Activated T-cell treated with anti-CD3 and anti-CD28 coated beads, Interleukin-2, amount 50 U/mL, for 4 hours (primary cell): ENCODE results near the gene P3H3. TPM values are rescaled to one million over a fixed set of nuclear protein-coding genes. Genes with fewer than 3 reads are reported as not detected.

Source experiments
- ATAC-seq, 2 donors: fragments of 200-7000 bp; cut with Tn5 transposase; one replicate each; pipeline ENCODE4 v1.10.0; 2021
- DNase-seq: peaks from one replicate; pipeline ENCODE4 v3.0.0-alpha.2; 2020
- H3K27me3 Mint-ChIP-seq: one replicate; pipeline ENCODE4 v1.8.0; 2021; ENCODE audit warnings: low read depth, mixed read lengths
- H3K36me3 Mint-ChIP-seq: one replicate; pipeline ENCODE4 v1.8.0; 2022; ENCODE audit warnings: mixed read lengths; ENCODE audit not compliant: insufficient read depth
- H3K4me1 Mint-ChIP-seq: one replicate; pipeline ENCODE4 v1.8.0; 2021; ENCODE audit warnings: low read depth, mixed read lengths
- H3K4me3 Mint-ChIP-seq: one replicate; pipeline ENCODE4 v1.8.0; 2021; ENCODE audit warnings: mild to moderate bottlenecking, moderate library complexity, mixed read lengths
- H3K9me3 Mint-ChIP-seq: one replicate; pipeline ENCODE4 v1.8.0; 2021; ENCODE audit warnings: mixed read lengths
- total RNA-seq, 3 donors: library from RNA; stranded (reverse); gene quantifications; one replicate each; pipeline ENCODE4 v1.2.1, GENCODE V29; 2021

The P3H3 gene
- total RNA-seq, 3 donors from 2014 or later, result 0.63 to 0.98 (median 0.83) TPM

DNA sequence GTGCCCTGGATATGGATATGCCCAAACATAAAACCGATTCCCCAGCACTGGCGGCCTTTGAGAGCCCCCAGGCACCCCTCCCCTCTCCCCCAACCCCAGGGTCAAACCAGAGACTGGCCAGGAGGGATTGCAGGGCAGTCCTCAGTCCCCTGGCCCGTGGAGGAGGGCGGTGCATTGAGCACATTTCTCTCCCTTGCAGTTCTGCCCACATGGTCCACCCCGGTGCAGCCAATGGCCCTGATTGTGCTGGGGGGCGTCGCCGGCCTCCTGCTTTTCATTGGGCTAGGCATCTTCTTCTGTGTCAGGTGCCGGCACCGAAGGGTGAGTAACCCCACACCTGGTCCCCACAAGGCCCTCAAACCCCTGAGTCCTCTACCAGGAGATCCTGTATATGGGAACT lies 10.0 kb upstream of the P3H3 start:
- DNase-seq, result no peak
- H3K27me3 Mint-ChIP-seq, result peaks cover 9% of the 10 kb centered on the region
- ATAC-seq, result no peak
- peaks cover 19% of the 10 kb centered on the region for H3K36me3 Mint-ChIP-seq
- no peak overlapping the region for H3K4me3 Mint-ChIP-seq
- no peaks in the 10 kb centered on the region for H3K9me3 Mint-ChIP-seq
- H3K4me1 Mint-ChIP-seq, result peaks cover 14% of the 10 kb centered on the region

DNA sequence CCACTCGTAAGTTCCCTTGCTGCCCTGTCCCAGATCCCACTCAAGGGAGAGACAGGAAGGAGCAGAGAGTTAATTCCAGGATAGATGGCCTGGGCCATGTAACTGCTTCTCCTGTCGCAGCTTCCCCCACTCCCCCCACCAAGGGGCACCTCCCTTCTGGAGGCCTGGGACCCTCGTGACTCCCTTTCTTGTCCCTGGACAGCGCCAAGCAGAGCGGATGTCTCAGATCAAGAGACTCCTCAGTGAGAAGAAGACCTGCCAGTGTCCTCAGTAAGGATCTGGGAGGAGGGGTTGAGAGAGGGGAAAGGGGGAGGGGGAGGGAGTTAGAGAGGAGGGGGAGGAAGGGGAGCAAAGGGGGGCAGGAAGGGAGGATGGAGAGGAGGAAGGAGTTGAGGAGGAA lies 9.6 kb upstream of the P3H3 start:
- H3K36me3 Mint-ChIP-seq, result peaks cover 19% of the 10 kb centered on the region
- H3K4me3 Mint-ChIP-seq, result no peak overlapping the region
- H3K9me3 Mint-ChIP-seq, result no peaks in the 10 kb centered on the region
- peaks cover 14% of the 10 kb centered on the region for H3K4me1 Mint-ChIP-seq
- DNase-seq (no peak), ATAC-seq (no peak)
- H3K27me3 Mint-ChIP-seq, result peaks cover 10% of the 10 kb centered on the region

DNA sequence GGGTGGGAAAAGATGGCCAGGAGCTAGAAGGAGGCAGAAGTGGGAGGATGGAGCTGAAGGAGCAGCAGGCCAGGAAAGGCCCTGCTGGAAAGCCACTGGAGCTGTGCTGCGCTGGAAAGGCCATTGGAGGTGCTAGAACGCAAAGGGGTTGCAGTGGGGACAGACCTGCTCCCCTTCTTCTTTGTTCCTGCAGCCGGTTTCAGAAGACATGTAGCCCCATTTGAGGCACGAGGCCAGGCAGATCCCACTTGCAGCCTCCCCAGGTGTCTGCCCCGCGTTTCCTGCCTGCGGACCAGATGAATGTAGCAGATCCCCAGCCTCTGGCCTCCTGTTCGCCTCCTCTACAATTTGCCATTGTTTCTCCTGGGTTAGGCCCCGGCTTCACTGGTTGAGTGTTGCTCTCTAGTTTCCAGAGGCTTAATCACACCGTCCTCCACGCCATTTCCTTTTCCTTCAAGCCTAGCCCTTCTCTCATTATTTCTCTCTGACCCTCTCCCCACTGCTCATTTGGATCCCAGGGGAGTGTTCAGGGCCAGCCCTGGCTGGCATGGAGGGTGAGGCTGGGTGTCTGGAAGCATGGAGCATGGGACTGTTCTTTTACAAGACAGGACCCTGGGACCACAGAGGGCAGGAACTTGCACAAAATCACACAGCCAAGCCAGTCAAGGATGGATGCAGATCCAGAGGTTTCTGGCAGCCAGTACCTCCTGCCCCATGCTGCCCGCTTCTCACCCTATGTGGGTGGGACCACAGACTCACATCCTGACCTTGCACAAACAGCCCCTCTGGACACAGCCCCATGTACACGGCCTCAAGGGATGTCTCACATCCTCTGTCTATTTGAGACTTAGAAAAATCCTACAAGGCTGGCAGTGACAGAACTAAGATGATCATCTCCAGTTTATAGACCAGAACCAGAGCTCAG lies 8.8 kb upstream of the P3H3 start:
- DNase-seq (no peak), ATAC-seq (no peak)
- H3K4me3 Mint-ChIP-seq, result no peak overlapping the region
- H3K4me1 Mint-ChIP-seq, result peaks cover 14% of the 10 kb centered on the region
- H3K27me3 Mint-ChIP-seq, result peaks cover 13% of the 10 kb centered on the region
- H3K9me3 Mint-ChIP-seq, result no peaks in the 10 kb centered on the region
- H3K36me3 Mint-ChIP-seq, result peaks cover 17% of the 10 kb centered on the region

DNA sequence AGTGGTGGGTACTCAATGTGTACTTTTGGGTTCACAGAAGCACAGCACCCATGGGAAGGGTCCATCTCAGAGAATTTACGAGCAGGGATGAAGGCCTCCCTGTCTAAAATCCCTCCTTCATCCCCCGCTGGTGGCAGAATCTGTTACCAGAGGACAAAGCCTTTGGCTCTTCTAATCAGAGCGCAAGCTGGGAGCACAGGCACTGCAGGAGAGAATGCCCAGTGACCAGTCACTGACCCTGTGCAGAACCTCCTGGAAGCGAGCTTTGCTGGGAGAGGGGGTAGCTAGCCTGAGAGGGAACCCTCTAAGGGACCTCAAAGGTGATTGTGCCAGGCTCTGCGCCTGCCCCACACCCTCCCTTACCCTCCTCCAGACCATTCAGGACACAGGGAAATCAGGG lies 8.0 kb upstream of the P3H3 start:
- Mint-ChIP-seq H3K9me3 (no peaks in the 10 kb centered on the region), H3K4me1 (peaks cover 14% of the 10 kb centered on the region), H3K27me3 (peaks cover 19% of the 10 kb centered on the region), H3K36me3 (peaks cover 17% of the 10 kb centered on the region), H3K4me3 (no peak overlapping the region)
- no peak for DNase-seq
- ATAC-seq, result no peak

DNA sequence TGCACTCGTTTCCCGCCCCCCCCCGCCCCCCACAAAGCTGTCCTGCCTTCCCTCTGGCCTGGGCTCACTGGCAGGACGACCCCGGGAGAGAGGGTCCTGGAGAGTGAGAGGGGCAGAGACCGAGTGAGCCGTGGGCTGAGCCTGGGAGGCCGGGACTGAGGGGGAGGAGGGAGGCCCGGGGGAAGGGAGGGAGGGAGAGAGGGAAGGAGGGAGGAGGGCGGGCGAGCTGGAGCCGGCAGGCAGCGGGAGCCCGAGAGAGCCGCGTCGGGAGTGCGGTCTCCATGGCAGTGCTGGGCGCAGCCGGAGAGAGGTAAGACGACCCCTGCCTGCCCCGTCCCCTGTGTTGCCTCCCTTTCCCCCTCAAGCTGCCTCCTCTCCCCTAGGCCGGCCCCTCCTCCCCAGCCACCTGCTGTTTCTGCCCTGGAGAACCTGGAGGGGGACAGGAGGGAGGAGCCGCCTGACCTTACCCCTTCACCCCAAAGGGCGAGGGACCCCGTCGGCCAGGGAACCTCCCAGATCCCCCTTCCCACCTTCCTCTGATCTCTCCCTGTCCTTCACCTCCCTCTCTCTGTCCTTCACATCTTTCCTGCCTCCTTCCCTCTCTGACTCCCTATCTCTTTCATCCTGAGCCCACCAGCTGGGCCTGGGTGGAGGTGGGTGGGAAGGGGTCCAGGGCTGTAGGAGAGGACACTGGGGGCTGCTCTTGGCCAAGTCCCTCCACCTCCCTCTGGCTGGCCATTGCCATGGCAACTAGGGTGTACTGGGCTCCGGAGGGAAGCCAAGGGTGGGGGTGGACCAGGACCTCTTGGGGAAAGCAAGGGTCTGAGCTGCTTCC lies 6.4 kb upstream of the P3H3 start, which contains the start of gene GPR162:
Gene GPR162, plus strand, starts transcription at position 231 of the 835 bp plus-strand sequence. CDS start 2,078 bp downstream, outside the sequence.
- DNase-seq (no peak), ATAC-seq (peak; percentile 18 to 20)
- Mint-ChIP-seq H3K4me1 (peaks cover 17% of the 10 kb centered on the region), H3K27me3 (peaks cover 27% of the 10 kb centered on the region), H3K36me3 (peaks cover 8% of the 10 kb centered on the region), H3K4me3 (peak within 1 kb of the TSS; percentile 62), H3K9me3 (no peaks in the 10 kb centered on the region)

DNA sequence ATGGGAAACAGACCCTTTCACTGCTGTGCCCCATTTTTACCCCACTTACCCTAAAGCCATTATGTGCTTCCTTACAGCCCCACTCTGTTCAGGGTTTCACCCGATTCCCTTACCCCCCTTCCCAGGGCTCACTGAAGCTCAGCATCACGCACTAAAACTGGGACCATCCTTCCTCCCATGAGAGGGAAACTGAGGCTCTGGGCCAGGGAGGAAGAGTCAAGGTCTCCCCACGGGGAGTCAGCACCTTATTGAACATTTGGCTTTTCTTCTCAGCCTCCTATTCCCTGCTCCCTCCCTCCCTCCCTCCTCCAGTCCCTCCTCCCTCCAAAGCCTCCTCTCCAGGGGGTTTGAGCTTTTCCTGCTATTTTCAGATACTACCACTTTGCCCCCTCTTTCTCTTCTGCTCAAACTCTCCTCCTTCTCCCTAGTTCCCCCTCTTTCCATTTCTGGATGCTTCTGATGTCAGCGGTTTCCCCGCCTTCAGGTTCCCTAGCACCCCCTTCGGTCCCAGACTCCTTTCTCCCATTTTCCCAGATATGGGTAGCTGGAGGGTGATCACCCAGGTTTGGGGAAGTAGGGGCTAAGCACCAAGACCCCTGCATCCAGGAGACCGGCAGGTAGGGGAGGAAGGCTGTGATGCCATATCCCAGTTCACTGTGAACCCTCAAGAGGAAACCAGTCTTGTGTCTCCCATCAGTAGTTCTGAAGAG lies 5.6 kb upstream of the P3H3 start:
- ATAC-seq (no peak), DNase-seq (no peak)
- Mint-ChIP-seq H3K27me3 (peaks cover 32% of the 10 kb centered on the region), H3K4me1 (peaks cover 22% of the 10 kb centered on the region), H3K9me3 (no peaks in the 10 kb centered on the region), H3K4me3 (peak overlapping the region; percentile 33), H3K36me3 (peaks cover 4% of the 10 kb centered on the region)

- H3K4me1 Mint-ChIP-seq, result peaks cover 25% of the 10 kb centered on the region
- H3K36me3 Mint-ChIP-seq, result no peaks in the 10 kb centered on the region
- DNase-seq, result no peak
- peaks cover 34% of the 10 kb centered on the region for H3K27me3 Mint-ChIP-seq
- H3K9me3 Mint-ChIP-seq, result no peaks in the 10 kb centered on the region
- no peak overlapping the region for H3K4me3 Mint-ChIP-seq
- ATAC-seq, result no peak
These were observed 4.8 kb upstream of the P3H3 start for GRCh38 chr12:6823182-6824084.

DNA sequence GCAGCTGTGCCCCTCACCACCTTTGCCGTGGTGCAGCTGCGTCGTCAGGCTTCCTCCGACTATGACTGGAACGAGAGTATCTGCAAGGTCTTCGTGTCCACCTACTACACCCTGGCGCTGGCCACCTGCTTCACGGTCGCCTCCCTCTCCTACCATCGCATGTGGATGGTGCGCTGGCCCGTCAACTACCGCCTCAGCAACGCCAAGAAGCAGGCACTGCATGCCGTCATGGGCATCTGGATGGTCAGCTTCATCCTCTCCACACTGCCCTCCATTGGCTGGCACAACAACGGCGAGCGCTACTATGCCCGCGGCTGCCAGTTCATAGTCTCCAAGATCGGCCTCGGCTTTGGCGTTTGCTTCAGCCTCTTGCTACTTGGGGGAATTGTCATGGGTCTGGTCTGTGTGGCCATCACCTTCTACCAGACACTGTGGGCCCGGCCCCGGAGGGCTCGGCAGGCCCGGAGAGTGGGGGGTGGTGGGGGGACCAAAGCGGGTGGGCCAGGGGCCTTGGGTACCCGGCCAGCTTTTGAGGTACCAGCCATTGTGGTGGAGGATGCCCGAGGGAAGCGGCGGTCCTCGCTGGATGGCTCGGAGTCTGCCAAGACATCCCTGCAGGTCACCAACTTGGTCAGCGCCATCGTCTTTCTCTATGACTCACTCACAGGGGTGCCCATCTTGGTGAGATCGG lies 4.0 kb upstream of the P3H3 start:
- peaks cover 25% of the 10 kb centered on the region for H3K4me1 Mint-ChIP-seq
- H3K9me3 Mint-ChIP-seq, result no peaks in the 10 kb centered on the region
- H3K4me3 Mint-ChIP-seq, result no peak overlapping the region
- ATAC-seq, result no peak
- H3K27me3 Mint-ChIP-seq, result peaks cover 39% of the 10 kb centered on the region
- DNase-seq, result no peak
- H3K36me3 Mint-ChIP-seq, result no peaks in the 10 kb centered on the region

GRCh38 chr12:6824901-6825381 lies 3.3 kb upstream of the P3H3 start:
- peaks cover 40% of the 10 kb centered on the region for H3K27me3 Mint-ChIP-seq
- ATAC-seq, result no peak
- peaks cover 29% of the 10 kb centered on the region for H3K4me1 Mint-ChIP-seq
- H3K9me3 Mint-ChIP-seq, result no peaks in the 10 kb centered on the region
- no peaks in the 10 kb centered on the region for H3K36me3 Mint-ChIP-seq
- no peak overlapping the region for H3K4me3 Mint-ChIP-seq
- DNase-seq, result no peak

DNA sequence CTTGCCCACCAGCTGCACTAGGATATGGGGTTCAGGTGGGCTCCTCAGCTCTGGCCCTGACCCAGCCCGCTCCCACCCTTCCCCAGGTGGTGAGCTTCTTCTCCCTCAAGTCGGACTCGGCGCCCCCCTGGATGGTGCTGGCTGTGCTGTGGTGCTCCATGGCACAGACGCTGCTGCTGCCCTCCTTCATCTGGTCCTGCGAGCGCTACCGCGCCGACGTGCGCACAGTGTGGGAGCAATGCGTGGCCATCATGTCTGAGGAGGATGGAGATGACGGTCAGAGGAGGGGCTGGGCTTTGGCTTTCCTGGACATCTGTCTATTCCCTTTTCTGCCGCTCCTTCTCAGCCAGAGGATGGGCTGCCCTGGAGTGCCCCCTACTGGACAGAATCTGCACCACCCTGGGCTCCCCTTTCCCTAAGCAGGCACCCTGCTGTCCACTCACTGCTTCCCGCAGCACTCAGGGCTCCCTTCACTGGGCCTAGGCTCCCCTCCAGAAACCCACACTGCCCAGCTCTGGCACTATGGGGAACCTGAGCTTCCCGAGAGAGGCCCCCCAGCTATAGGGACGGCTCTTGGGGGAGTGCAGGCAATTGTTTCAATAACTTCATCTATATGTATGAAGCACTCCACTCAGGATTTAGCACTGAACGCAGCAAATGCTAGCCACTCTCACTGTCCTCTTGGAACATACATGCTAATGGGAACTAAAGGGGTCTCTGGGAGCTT lies 2.6 kb upstream of the P3H3 start:
- peak; percentile 62 to 63 for ATAC-seq
- H3K4me1 Mint-ChIP-seq, result peaks cover 27% of the 10 kb centered on the region
- no peak overlapping the region for H3K4me3 Mint-ChIP-seq
- H3K27me3 Mint-ChIP-seq, result peaks cover 40% of the 10 kb centered on the region
- H3K36me3 Mint-ChIP-seq, result no peaks in the 10 kb centered on the region
- peak; percentile 84 for DNase-seq
- H3K9me3 Mint-ChIP-seq, result no peaks in the 10 kb centered on the region

DNA sequence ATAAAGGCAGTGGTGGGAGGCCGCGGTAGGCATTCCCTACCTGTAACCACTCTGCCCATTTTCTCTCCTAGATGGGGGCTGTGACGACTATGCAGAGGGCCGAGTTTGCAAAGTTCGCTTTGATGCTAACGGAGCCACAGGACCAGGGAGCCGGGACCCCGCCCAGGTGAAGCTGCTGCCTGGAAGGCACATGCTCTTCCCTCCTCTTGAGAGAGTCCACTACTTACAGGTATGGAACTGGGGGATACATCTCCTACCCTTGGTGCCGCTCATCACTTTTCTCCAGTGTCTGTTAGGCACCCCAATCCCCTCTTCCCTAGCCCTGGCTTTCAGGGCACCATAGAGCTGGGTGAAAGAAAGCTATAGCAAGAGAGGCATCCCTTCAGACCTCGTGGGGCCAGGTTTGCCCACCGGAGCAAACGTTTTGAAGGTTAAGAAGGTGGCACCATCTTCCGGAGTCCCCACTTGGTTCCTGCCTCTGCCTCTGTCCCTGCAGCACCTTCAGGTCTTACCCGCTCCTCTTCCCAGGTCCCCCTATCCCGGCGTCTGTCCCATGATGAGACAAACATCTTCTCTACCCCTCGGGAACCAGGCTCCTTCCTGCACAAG lies 2.0 kb upstream of the P3H3 start:
- DNase-seq (no peak), ATAC-seq (no peak)
- peaks cover 20% of the 10 kb centered on the region for H3K4me1 Mint-ChIP-seq
- H3K4me3 Mint-ChIP-seq, result no peak overlapping the region
- H3K27me3 Mint-ChIP-seq, result peaks cover 43% of the 10 kb centered on the region
- no peaks in the 10 kb centered on the region for H3K36me3 Mint-ChIP-seq
- no peaks in the 10 kb centered on the region for H3K9me3 Mint-ChIP-seq
